GM21360 (cell line): ENCODE measurements around the gene MYO5A.
A peak's percentile ranks its signal among the peaks of the same experiment; 100 is the strongest.
"Not testable (repeated sequence)": the region's sequence is repeated elsewhere in the genome, so short reads cannot be mapped to it uniquely, and the experiment has no call there.

Experiments used
- ATAC-seq: cut with Tn5 transposase; IDR thresholded peaks from one replicate; pipeline ENCODE4 v1.9.1; 2021; ENCODE audit warnings: mild to moderate bottlenecking, moderate library complexity; ENCODE audit not compliant: unreplicated experiment

MYO5A gene

DNA sequence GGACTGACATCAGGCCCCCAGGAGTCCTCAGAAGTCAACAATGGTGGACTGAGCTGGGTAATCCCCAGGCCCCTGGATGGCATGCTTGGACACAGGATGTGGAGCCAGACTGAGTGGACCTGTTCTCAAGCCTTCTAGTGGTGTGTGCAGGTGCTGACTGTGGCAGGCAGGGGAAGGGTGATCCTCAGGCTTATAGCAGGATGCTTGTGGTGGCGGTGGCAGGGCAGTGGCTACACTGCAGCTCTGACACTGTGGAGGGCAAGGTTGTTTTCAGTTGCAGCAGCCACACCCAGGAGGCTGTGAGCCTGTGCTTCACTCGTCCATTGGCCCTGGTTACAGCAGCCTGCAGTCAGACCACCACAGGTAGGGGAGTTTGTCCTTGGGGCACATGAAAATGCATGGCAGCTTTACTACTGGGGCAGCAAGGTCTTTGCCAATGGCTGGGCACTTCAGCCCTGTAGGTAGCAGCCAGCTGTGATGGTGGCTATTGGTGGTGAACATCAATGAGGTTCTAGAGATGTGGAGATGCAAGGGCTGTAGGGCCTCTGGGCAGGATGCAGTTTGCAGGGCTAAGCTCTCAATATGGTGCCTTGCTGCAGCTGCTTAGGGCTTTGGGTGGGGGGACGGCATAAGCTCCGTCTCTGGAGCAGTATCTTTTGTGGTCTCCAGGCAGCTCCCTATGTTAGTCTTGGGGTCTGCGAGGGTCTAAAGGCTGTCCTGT is 17.5 kb upstream of the MYO5A start:
- ATAC-seq, result no peak

DNA sequence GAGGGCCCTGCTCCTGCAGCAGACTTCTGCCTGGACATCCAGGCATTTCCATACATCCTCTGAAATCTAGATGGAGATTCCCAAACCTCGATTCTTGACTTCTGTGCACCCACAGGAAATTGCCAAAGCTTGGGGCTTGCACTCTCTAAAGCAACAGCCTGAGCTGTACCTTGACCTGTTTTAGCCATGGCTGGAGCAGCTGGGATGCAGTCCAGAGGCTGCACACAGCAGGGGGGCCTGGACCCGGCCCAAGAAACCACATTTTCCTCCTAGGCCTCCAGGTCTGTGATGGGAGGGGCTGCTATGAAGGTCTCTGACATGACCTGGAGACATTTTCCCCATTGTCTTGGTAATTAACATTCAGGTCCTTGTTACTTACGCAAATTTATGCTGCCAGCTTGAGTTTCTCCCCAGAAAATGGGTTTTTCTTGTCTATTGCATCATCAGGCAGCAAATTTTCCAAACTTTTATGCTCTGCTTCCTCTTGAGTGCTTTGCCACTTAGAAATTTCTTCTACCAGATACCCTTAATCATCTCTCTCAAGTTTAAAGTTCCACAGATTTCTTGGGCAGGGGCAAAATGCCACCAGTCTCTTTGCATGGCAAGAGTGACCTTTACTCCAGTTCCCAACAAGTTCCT is 11.8 kb upstream of the MYO5A start:
- no peak for ATAC-seq

DNA sequence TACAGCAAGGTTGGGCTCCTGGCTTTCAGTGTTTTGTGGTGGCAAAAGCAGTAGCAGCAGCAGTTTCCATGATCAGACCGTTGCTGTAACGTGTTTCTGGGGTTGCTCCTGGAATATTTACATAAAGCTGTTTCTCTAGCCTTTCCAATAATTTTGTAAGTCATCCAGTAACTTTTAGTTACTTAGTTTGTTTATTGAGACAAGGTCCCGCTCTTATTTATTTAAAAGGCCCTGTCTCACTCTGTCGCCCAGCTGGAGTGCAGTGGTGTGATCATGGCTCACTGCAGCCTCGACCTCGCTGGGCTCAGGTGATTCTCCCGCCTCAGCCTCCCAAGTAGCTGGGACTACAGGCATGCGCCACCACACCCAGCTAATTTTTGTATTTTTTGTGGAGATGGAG is 8.8 kb upstream of the MYO5A start:
- ATAC-seq, result no peak

DNA sequence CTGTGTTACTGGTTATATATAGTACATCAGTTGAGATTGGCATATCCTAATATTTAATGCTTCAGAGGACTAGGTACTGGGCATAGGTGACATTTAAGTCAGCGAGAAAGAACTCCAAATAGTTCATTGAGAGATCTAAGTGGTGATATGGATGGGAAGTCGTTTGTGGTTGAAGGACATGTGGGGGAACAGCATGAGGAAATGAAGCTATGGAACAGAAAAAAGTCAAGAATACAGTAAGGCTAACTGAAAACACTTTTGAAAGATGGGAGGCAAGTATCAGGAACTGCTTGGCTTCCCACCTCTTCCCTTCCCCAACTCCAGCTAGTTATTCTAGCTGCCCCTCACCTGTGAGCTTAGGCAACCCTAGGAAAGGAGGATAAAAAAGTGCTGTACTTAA is 3.7 kb upstream of the MYO5A start:
- no peak for ATAC-seq

DNA sequence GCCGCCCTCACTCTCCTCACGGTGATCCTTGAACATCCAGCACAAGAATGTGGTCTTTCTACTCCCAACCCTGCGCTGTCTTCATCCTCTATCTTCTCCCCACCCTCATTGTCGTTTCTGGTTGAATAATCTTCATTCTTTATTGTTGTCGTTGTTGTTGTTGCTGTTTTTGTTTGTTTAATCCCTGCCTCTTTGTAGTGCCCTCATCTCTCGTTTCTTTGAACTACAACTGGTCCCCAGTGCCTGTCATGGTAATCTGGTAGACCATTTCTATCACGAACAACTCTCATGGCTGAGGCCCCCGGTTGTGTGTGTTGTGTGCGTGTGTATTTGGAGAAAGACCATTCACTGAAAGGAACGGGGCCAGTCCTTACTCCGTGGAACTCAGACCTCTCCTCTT is 1.3 kb upstream of the MYO5A start:
- ATAC-seq, result no peak

DNA sequence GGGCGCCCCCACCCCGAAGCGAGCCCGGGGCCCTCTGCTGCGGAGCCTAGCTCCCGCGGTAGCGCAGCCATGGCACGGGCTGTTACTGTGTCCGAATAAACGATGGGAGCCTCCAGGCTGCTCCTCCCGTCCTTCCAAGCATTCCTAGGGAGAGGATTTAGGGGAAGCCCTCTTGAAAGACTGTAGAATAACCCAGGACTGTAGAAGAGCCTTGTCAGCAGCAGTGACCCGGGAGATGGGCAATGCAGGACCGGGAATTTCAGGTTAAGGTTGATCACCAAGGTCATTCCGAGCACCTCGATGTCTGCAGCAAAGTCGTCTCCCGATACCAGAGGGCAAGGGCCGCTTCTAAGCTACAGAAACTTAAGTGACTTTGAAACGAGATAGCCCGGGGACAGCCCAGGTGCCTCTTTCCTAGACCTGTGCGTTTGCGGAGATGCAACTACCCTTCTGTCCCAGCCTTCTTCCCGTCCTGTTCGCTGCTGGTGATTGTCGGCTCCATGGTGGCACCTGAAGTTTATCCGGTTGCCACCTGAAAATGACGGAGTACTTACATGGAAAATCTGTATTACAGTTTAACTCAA is 753 bp upstream of the MYO5A start:
- ATAC-seq, result peak; percentile 2

DNA sequence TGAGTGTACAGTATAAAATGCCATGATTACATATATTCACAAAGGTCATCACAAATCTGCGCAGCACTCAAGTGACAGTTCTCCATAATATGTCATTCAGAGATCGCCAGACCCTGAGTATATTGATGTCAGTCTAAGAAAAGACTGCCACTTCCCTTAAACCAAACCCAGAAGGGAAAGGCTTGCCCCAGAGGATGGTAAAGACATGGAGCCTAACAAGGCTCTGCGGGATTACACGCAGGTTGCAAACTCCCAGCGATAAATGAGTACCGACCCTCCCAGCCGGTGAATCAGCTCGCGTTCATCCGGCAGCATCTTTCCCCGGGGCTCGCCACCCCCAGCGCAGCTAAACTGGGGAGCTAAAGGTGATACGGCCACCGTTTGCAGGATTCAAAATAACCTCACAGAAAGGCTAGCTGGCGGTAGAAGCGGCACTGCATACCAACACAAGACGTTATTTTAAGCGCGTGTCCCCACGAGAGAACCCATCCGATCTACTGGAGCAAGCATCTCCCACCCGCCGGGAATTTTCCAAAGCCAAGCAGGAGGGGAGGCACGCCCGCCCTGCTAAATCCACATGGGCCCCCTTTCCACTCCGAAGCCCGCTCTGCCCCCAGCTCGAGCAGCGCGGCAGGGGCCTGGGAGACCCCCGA is 643 bp downstream of the MYO5A start:
- ATAC-seq, result peak; percentile 3

DNA sequence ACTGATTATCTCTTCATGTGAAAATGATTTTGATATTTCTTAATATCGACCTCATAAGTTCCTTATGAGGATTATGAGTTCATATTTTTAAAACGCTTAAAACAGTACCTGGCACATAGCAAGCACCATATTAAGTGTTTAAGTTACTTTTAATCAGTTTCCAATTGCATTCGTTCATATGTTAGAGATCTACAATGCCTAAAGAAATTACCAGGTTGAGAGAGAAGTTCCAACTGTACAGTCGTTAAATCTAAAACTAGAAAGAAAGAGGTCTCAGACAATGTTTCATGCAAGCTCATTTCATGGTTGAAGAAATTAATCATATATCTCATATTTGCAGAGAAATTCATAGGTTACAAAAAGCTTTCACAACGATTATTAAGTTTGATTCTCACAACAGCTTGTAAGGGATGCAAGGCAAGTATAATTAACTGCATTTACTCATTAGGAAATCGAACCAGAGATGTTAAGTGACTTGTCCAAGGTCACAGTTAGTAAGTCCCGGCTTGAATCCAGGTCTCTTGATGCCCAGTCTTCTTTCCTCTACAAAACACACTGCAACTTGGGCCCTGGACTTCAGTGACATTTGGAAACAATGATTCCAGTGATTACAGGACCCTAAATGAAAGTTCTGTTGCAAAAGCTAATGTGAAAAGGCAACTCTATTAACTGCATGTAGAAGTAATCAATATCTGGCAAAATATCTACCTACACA is 1.3 kb downstream of the MYO5A start:
- no peak for ATAC-seq

DNA sequence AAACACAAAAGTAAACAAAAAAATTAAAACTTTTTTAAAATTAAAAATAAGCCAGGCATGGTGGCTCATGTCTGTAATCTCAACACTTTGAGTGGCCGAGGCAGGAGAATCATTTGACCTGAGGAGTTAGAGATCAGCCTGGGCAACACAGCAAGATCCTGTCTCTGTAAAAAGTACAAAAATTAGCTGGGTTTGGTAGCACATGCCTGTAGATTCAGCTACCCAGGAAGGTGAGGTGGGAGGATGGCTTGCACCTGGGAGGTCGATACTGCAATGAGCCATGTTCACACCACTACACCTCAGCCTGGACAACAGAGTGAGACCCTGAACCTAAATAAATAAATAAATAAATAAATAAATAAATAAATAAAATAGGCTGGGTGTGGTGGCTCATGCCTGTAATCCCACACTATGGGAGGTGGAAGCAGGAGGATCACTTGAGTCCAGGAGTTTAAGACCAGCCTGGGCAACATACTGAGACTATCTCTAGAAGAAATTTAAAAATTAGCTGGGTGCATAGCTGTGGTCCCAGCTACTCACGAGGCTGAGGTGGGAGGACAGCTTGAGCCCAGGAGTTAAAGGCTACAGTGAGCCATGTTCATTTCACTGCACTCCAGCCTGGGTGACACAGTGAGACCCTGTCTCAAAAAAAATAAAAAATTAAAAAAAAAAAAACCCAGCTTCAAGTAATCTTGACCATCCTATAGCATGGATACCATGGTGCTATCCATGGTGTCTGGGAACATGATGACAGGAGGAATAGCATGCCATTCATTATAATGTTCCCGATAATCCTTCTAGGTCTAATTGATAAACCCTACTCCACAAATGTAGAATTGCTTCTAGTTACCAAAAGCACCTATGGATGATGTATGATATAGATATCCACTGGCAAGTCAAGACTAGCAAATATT is 4.2 kb downstream of the MYO5A start:
- ATAC-seq, result no peak

DNA sequence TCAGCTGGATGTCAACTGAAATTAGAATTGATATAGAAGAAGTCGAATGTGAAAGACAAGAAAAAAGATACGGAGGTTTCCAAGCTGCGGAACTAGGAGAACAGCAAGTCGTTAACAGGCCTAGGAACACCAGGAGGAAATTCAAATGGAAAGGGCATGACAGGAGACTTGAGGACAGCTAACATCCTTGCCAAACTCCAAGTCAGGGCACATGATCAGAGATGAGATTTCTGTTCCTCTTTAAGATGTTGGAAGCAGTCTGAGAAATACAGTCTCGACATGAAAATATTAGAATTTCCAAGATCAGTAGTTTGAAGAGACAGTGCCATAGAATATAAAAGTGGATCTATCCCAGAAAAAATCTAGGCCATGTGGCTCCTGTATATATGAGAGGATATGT is 5.0 kb downstream of the MYO5A start:
- no peak for ATAC-seq

DNA sequence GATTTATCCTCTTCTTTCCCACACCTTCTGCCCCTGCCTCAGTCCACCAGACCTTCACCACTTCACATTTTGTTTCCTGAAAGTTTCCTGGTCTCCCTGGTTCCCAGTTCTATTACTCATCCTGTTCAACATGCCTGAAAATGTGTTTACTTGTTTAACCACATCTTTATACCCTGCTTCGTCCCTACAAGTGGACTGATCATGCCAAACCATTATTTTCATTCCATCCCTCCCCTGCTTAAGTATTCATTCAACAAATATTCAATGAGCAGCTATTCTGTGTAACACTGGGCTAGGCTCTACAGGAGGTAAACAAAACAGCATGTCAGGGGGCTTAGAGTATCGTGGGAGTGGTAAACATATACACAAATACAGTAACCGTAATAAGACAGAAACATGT is 5.5 kb downstream of the MYO5A start:
- ATAC-seq, result no peak

DNA sequence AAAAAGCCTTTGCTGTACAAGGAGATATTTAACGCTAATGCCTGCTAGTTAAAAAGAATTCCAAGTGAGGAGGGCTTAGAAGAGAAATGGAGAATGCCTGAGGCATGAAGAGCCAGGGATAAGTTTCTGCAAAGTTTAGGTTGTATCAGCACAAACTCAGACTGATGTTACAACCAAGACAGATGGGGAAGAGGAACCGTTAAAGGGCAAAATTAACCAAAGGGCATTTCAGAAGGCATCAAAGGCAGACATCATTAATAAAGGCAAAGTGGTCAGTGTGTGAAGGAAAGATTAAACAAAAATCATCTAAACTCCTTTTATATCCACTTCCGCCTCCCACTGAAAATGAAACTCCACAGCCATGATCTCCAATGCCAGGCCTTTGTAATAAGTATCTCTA is 7.0 kb downstream of the MYO5A start:
- no peak for ATAC-seq

DNA sequence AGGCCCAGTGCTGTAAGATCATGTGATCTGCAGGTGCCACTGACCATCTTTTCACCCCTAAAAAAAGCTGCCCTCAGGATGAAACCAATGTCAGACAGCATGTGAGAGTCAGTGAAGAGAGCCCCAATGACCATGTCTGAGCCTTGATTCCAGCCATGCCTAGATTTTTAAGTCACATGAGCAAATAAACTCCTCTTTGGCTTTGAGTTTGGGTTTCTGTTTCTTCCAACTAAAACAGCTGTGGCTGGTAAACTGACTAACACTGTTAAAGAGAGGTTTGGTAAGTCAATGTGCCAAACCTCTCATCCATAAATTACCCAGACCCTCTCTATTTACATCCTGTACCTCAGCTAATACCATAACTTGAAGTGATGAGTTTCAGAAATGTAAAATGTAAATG is 8.3 kb downstream of the MYO5A start:
- no peak for ATAC-seq

DNA sequence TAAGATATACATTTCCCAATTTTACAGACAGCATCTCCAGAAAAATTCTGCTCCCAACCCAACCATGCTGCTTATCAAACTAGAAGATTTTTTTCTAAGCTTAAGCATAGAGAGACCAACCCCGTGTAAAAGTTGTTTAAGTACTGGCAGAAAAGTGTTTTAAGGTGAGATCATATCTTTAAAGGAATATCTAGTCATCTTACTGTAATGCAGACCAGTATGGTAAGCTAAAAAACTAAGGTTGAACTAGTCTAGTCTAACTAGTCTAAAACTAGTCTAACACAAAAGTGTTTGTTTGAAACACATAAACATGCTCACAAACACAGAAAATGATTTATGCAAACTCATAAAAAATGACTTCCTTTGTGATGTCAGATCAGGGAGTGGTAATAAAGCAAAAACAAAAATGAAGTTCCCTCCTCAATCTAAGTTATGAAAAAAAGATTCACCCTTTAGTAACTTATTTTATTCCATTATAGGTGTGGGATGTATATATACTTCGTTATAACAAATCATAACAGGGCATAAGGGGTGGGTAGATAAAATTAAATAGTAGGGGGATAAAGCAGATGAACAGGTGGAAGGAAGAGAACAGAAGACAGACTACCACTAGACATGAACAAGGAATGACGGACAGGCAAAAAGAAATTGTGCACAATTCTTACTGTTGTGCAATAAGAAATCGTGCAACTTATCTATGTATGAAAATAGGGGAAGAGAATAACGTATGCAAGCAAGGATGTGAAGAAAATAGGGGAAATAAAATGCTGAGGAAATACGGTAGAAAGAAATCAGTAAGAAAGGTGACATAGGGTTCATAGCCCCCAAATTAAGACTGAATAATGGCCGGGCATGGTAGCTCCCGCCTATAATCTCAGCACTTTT is 10.0 kb downstream of the MYO5A start:
- no peak for ATAC-seq

DNA sequence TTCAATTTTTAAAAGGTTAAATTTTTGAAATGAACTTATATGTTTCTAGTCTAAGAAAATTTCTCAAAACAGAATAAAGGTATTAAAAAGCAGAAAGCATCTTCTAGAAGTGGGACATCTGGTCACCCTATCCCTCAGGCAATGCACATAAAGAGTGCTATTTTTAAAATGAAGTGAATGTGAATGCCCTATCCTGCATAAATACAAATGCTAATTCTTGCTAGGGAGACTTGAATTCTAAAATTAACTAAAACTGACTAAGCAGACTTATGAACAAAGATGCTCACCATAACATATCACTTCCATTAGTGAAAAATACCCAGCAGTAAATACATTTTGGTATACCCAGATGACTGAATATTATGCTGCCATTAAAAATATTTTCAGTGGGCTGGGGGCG is 11.7 kb downstream of the MYO5A start:
- no peak for ATAC-seq

DNA sequence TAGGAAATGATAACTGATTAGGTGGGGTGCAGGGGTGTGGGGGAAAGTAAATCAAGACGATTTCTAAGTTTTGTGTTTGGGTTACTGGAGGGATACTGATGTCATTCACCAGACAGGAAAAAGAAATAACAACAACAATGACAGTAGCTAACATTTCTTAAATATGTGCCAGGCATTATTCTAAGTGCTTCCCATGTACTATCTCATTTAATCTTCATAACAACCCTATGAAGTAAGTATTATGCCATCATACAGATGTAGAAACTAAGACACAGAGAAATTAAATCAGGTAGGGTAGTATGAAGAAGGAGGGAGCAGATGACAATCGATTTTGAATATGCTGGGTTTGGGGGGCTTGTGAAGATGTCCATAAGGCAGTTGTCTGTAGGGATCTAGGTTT is 13.3 kb downstream of the MYO5A start:
- no peak for ATAC-seq

DNA sequence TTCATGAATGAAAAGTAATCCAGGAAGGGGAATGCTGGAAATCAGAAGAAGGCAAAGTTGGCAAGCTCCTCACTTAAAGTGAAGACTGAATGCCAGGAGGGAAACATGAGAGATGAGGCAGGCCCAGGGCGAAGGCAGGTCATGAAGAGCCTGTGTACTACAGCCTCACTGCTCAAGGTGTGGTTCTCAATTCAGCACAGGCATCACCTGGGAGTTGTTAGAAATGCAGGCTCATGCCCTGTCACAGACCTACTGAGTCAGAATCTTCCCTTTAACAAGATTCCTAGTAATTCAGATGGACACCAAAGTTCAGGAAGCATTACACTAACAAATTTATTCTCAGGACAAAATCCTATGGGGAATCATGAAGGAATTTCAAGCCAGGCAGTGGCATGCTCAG is 14.2 kb downstream of the MYO5A start:
- ATAC-seq, result no peak

DNA sequence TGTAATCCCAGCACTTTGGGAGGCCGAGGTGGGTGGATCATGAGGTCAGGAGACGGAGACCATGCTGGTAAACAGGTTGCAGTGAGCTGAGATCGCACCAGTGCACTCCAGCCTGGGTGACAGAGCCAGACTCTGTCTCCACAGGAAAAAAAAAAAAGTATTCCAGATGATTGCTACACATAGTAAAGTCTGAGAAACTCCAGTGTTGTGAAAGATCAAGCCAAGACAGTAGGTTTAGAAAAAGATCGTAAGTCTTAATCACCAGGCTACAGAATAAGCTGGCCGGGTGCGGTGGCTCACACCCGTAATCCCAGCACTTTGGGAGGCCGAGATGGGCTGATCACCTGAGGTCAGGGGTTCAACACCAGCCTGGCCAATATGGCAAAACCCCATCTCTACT is 15.8 kb downstream of the MYO5A start:
- ATAC-seq, result not testable (repeated sequence)

DNA sequence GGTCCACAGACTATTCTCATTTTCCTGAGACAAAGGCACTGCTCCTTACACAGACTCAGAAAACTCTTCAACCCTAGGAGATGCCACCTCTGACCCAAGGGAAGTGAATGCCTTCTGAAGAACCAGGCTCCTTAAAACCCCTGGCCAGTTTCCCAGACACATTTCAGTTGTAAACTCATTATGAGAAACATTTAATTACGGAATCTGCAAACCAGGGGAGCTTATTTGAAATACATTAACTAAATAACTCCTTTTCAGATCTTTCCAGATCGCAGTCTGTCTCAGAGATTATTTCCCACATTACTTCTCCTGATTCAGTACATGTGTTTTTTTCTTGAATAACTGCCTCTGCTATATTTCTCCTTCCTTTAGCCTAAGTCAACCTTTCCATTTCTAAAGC is 17.6 kb downstream of the MYO5A start:
- ATAC-seq, result no peak
